Stimulated activated CD8-positive, alpha-beta memory T cell treated with anti-CD3 and anti-CD28 coated beads, Interleukin-4, amount 100 ng/mL, for 24 hours (primary cell): ENCODE results near the gene PPP2R5D.
A peak's percentile ranks its signal among the peaks of the same experiment; 100 is the strongest.

Source experiments
- DNase-seq: peaks from one replicate; pipeline ENCODE4 v3.0.0-alpha.2; 2020; ENCODE audit warnings: low read depth

PPP2R5D gene

GRCh38 chr6:42963855-42964605 is 20.3 kb upstream of the PPP2R5D start:
- no peak for DNase-seq

- no peak for DNase-seq
These were observed 17.8 kb upstream of the PPP2R5D start for GRCh38 chr6:42966571-42966970.

GRCh38 chr6:42967228-42967627 is 17.1 kb upstream of the PPP2R5D start:
- DNase-seq = no peak

GRCh38 chr6:42968126-42968701 is 16.2 kb upstream of the PPP2R5D start:
- DNase-seq = no peak

GRCh38 chr6:42968783-42969182 is 15.6 kb upstream of the PPP2R5D start:
- DNase-seq = no peak

- no peak for DNase-seq
These were observed 14.9 kb upstream of the PPP2R5D start for GRCh38 chr6:42969431-42969830.

GRCh38 chr6:42969934-42970333 is 14.4 kb upstream of the PPP2R5D start:
- DNase-seq = no peak

GRCh38 chr6:42970871-42971612 is 13.3 kb upstream of the PPP2R5D start:
- DNase-seq = no peak

GRCh38 chr6:42971746-42972327 is 12.5 kb upstream of the PPP2R5D start:
- DNase-seq = no peak

- DNase-seq = no peak
These were observed 10.4 kb upstream of the PPP2R5D start for GRCh38 chr6:42973926-42974325.

- no peak for DNase-seq
These were observed 9.4 kb upstream of the PPP2R5D start for GRCh38 chr6:42974919-42975505.

- DNase-seq = no peak
These were observed 5.9 kb upstream of the PPP2R5D start for GRCh38 chr6:42978487-42978838.

GRCh38 chr6:42978839-42979522 is 5.4 kb upstream of the PPP2R5D start, which contains the start of gene PEX6:
Gene PEX6 (minus strand): TSS chr6:42979181. CDS start chr6:42979150, 31 bp downstream.
- peak; percentile 92 for DNase-seq

- DNase-seq = no peak
These were observed 4.7 kb upstream of the PPP2R5D start for GRCh38 chr6:42979523-42980177.

GRCh38 chr6:42981836-42982235 is 2.5 kb upstream of the PPP2R5D start:
- no peak for DNase-seq

GRCh38 chr6:42984924-42985475 is 630 bp downstream of the PPP2R5D start:
- DNase-seq = no peak

GRCh38 chr6:42987533-42988451 is 3.4 kb downstream of the PPP2R5D start:
- DNase-seq = no peak

GRCh38 chr6:42988486-42989020 is 4.2 kb downstream of the PPP2R5D start:
- no peak for DNase-seq

- DNase-seq = no peak
These were observed 5.6 kb downstream of the PPP2R5D start for GRCh38 chr6:42989923-42990322.

GRCh38 chr6:42993445-42993844 is 9.1 kb downstream of the PPP2R5D start:
- no peak for DNase-seq
